K562 (cell line): ENCODE measurements around the gene DDC. TPM values are rescaled to one million over a fixed set of nuclear protein-coding genes. Genes with fewer than 3 reads are reported as not detected.

Source experiments
- ATF1 ChIP-seq, 2 experiments: fragments of 450-650 bp in 1 of 2; IDR thresholded peaks; 2 replicates each; pipeline ENCODE4 v1.6.1; 2016; ENCODE audit warnings: missing compliant biosample characterization in 1 of 2, missing genetic modification characterization in 1 of 2
- ATF7 ChIP-seq: fragments of 450-650 bp; IDR thresholded peaks from 2 replicates; pipeline ENCODE4 v1.7.1; 2014; ENCODE audit warnings: mild to moderate bottlenecking, moderate library complexity
- CBFA2T3 ChIP-seq: fragments of 450-650 bp; IDR thresholded peaks from 2 replicates; pipeline ENCODE4 v1.6.1; 2017
- CREB1 ChIP-seq, 2 experiments: sonication (generic) in 1 of 2; formaldehyde crosslinking in 1 of 2; IDR thresholded peaks; 2 replicates each; pipeline versions ENCODE4 v1.6.1 to v1.8.0; 2012 to 2022; ENCODE audit warnings: inconsistent platforms in 1 of 2, mild to moderate bottlenecking in 1 of 2, missing genetic modification reagents in 1 of 2, moderate library complexity in 1 of 2
- DACH1 ChIP-seq: fragments of 450-650 bp; IDR thresholded peaks from 2 replicates; pipeline ENCODE4 v1.6.1; 2018; ENCODE audit not compliant: partially characterized antibody
- ETV1 ChIP-seq: fragments of 450-650 bp; conservative IDR thresholded peaks from 2 replicates; pipeline ENCODE4 v1.6.1; 2016; ENCODE audit warnings: missing genetic modification characterization, control low read depth, low read depth, missing compliant biosample characterization
- FOS ChIP-seq: IDR thresholded peaks from 3 replicates; pipeline ENCODE4 v1.6.1; 2011; ENCODE audit not compliant: insufficient read length; ENCODE audit errors: extremely low read depth
- HCFC1 ChIP-seq: IDR thresholded peaks from 2 replicates; pipeline ENCODE4 v1.6.1; 2012; ENCODE audit warnings: low read depth, low read length, improper control_type of control experiment
- HEY1 ChIP-seq: fragments of 250-450 bp; sonication (Bioruptor Pico); IDR thresholded peaks from 2 replicates; pipeline ENCODE4 v1.5.0; 2020; ENCODE audit warnings: mild to moderate bottlenecking, moderate library complexity, borderline replicate concordance
- HMGN3 ChIP-seq: IDR thresholded peaks from 2 replicates; pipeline ENCODE4 v1.6.1; 2011; ENCODE audit warnings: borderline replicate concordance, low read depth, mild to moderate bottlenecking, mixed read lengths, low read length; ENCODE audit not compliant: insufficient read length; ENCODE audit errors: extremely low read depth
- JUND ChIP-seq, 2 experiments: IDR thresholded peaks; 2 replicates in 1 of 2; 3 replicates in 1 of 2; pipeline ENCODE4 v1.6.1; 2011; ENCODE audit warnings: borderline replicate concordance in 2 of 2, low read depth in 2 of 2, low read length in 2 of 2, improper control_type of control experiment in 1 of 2, missing biosample characterization in 1 of 2, missing genetic modification characterization in 1 of 2, missing genetic modification reagents in 1 of 2
- MEF2D ChIP-seq: conservative IDR thresholded peaks from 2 replicates; pipeline ENCODE4 v1.6.1; 2016; ENCODE audit warnings: low read depth, missing genetic modification characterization, missing compliant biosample characterization
- NEUROD1 ChIP-seq: fragments of 150-350 bp; IDR thresholded peaks from 2 replicates; pipeline ENCODE4 v1.6.1; 2014; ENCODE audit warnings: borderline replicate concordance, low read length, low read depth; ENCODE audit not compliant: partially characterized antibody
- PHB2 ChIP-seq: fragments of 450-650 bp; IDR thresholded peaks from 2 replicates; pipeline ENCODE4 v1.6.1; 2017; ENCODE audit warnings: low read depth
- POLR2AphosphoS5 ChIP-seq: IDR thresholded peaks from 2 replicates; pipeline ENCODE4 v1.6.1; 2011; ENCODE audit warnings: mild to moderate bottlenecking, low read depth, low read length, moderate library complexity; ENCODE audit not compliant: control insufficient read depth, insufficient read depth
- RCOR1 ChIP-seq, 2 experiments: IDR thresholded peaks; 2 replicates each; pipeline ENCODE4 v1.6.1; 2012; ENCODE audit warnings: low read depth in 2 of 2, low read length in 2 of 2, borderline replicate concordance in 1 of 2, improper control_type of control experiment in 1 of 2
- SMAD3 ChIP-seq: fragments of 450-650 bp; formaldehyde crosslinking; conservative IDR thresholded peaks from 2 replicates; pipeline ENCODE4 v1.4.0; 2020; ENCODE audit warnings: mild to moderate bottlenecking
- TRIM24 ChIP-seq, 2 experiments: fragments of 450-650 bp; IDR thresholded peaks; 2 replicates each; pipeline ENCODE4 v1.6.1; 2016
- ZNF224 ChIP-seq: sonication (generic); formaldehyde crosslinking; IDR thresholded peaks from 2 replicates; pipeline ENCODE4 v1.8.0; 2022; ENCODE audit warnings: mild to moderate bottlenecking, missing genetic modification reagents
- ZNF24 ChIP-seq: fragments of 450-650 bp; IDR thresholded peaks from 2 replicates; pipeline ENCODE4 v1.6.1; 2016
- ZNF644 ChIP-seq: fragments of 200-800 bp; sonication (Bioruptor generic); IDR thresholded peaks from 2 replicates; pipeline ENCODE4 v1.6.1; 2016; ENCODE audit warnings: low read depth, missing genetic modification characterization, missing compliant biosample characterization
- polyA plus RNA-seq, 8 experiments: library from polyadenylated mRNA; depleted of rRNA in 4 of 8; stranded (reverse) in 5 of 8; unstranded in 3 of 8; fragments of >200 nt; fragmentation: Nextera tagmentation in 2 of 8; fragmentation: Illumina TruSeq in 1 of 8; extraction: Ambion mirVana in 2 of 8; extraction: Trizol in 1 of 8; gene quantifications; 2 replicates each; pipeline versions ENCODE4 v1.2.1 to v1.2.3, GENCODE V29; 2011 to 2014; ENCODE audit warnings: inconsistent platforms in 1 of 8, missing spikeins in 1 of 8
- total RNA-seq, 7 experiments: library from RNA; depleted of rRNA in 6 of 7; stranded (reverse); fragments of >200 nt in 6 of 7; fragmentation: Illumina TruSeq in 2 of 7; extraction: Trizol in 2 of 7; gene quantifications; 2 replicates each; pipeline versions ENCODE4 v1.2.1 to v1.2.3, GENCODE V29; 2011 to 2021; ENCODE audit warnings: low replicate concordance in 1 of 7
- TF ChIP-seq, protein P1 (sequence below): fragments of 450-650 bp; IDR thresholded peaks from 2 replicates; pipeline ENCODE4 v1.6.1; 2016; ENCODE audit warnings: low read depth, mild to moderate bottlenecking, moderate library complexity
- TF ChIP-seq, protein P2 (sequence below): conservative IDR thresholded peaks from 2 replicates; pipeline ENCODE4 v1.6.1; 2011; ENCODE audit warnings: low read depth, mild to moderate bottlenecking, low read length; ENCODE audit not compliant: control insufficient read depth
- TF ChIP-seq, protein P3 (sequence below): sonication (generic); IDR thresholded peaks from 2 replicates; pipeline ENCODE4 v1.6.1; 2016

Gene DDC
- total and polyA plus RNA-seq, 9 of the 15 experiments (the other 6 are each of a cell fraction or from before 2014, with no cell fraction given): not detected

DNA sequence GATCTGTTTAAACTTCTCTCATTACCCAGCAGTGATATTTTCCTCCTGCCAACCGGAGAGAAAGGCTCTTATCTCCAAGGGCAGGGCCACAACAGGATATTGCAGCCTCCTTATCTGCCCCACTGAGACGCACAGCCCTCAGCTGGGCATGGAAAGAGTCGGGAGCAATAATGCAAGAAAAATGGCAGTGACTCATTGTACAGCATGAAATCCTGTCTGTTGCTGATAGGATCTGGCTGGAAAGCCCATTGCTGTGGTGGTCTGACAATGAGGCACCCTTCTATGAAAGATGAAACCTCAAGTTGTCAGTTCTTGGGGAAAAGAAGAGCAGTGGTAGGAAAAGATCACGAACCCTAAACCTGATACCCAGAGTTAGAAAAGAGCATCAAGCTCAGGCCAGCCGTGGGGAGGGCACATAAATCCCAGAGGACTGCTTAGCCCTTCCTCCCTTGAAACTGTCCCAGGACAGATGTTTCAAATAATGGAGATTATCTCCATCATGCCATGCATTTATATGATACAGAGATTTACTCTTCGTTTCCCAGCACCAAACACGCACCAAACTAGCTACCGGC, 68.0 kb downstream of the DDC start (continued):
- TF ChIP-seq RCOR1 (IDR thresholded peaks at IDR 0.05; ENCODE audit: borderline replicate concordance in 1 of 2, low read depth in 2 of 2, low read length in 2 of 2): peak; percentile 66 to 97
- TF ChIP-seq TRIM24 (IDR thresholded peaks at IDR 0.05): peak; percentile 97 to 98
- TF ChIP-seq CBFA2T3: peak; percentile 99
- TF ChIP-seq HCFC1: no peak
- TF ChIP-seq MEF2D: peak; percentile 49; the same call in 1 of the 2 replicates
- TF ChIP-seq POLR2AphosphoS5: peak; percentile 90
- TF ChIP-seq ETV1 (tag): peak; percentile 98
- TF ChIP-seq CREB1 (IDR thresholded peaks at IDR 0.05): peak; percentile 66
- no peak for TF ChIP-seq CREB1 (CRISPR knock-in tag; IDR thresholded peaks at IDR 0.05)
- TF ChIP-seq SMAD3 (CRISPR knock-in tag): peak; percentile 84
- TF ChIP-seq ZNF224 (CRISPR knock-in tag): no peak
- 0 out of 2 replicates have a peak, but pooled peaks have one; percentile 44 for TF ChIP-seq ZNF644 (tag)
- peak; percentile 78 for TF ChIP-seq ATF7
- peak; percentile 94 for TF ChIP-seq ZNF24
- peak; percentile 74; the same call in 1 of the 2 replicates for TF ChIP-seq PHB2
- TF ChIP-seq ATF1 (CRISPR knock-in tag; IDR thresholded peaks at IDR 0.05): no peak
- TF ChIP-seq ATF1 (tag; IDR thresholded peaks at IDR 0.05): peak; percentile 67
- TF ChIP-seq, protein P1, sequence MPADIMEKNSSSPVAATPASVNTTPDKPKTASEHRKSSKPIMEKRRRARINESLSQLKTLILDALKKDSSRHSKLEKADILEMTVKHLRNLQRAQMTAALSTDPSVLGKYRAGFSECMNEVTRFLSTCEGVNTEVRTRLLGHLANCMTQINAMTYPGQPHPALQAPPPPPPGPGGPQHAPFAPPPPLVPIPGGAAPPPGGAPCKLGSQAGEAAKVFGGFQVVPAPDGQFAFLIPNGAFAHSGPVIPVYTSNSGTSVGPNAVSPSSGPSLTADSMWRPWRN: peak; percentile 80
- peak; percentile 89 for TF ChIP-seq NEUROD1
- TF ChIP-seq JUND (IDR thresholded peaks at IDR 0.05; ENCODE audit: borderline replicate concordance, low read depth, low read length): peak; percentile 97
- TF ChIP-seq JUND (tag; IDR thresholded peaks at IDR 0.05; ENCODE audit: borderline replicate concordance, low read depth, low read length): peak; percentile 93; the same call in 2 of the 3 replicates
- TF ChIP-seq FOS: peak; percentile 58
- peak; percentile 64; the same call in 1 of the 2 replicates for TF ChIP-seq HEY1 (CRISPR knock-in tag)
- TF ChIP-seq, protein P2, sequence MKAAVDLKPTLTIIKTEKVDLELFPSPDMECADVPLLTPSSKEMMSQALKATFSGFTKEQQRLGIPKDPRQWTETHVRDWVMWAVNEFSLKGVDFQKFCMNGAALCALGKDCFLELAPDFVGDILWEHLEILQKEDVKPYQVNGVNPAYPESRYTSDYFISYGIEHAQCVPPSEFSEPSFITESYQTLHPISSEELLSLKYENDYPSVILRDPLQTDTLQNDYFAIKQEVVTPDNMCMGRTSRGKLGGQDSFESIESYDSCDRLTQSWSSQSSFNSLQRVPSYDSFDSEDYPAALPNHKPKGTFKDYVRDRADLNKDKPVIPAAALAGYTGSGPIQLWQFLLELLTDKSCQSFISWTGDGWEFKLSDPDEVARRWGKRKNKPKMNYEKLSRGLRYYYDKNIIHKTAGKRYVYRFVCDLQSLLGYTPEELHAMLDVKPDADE: peak; percentile 84; the same call in 1 of the 2 replicates
- peak; percentile 82 for TF ChIP-seq DACH1
- TF ChIP-seq, protein P3, sequence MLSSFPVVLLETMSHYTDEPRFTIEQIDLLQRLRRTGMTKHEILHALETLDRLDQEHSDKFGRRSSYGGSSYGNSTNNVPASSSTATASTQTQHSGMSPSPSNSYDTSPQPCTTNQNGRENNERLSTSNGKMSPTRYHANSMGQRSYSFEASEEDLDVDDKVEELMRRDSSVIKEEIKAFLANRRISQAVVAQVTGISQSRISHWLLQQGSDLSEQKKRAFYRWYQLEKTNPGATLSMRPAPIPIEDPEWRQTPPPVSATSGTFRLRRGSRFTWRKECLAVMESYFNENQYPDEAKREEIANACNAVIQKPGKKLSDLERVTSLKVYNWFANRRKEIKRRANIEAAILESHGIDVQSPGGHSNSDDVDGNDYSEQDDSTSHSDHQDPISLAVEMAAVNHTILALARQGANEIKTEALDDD: peak; percentile 70; the same call in 1 of the 2 replicates
- TF ChIP-seq HMGN3: peak; percentile 46
